ENCODE results near the gene ANKHD1.

ANKHD1 gene

GRCh38 chr5:140545606-140546005, 144.0 kb downstream of the ANKHD1 start:
- DNase-seq, result no peak

- no peak for DNase-seq
Observed at GRCh38 chr5:140546851-140547507, 145.3 kb downstream of the ANKHD1 start.

GRCh38 chr5:140547508-140548299, 146.1 kb downstream of the ANKHD1 start, which contains the start of gene EIF4EBP3:
Gene EIF4EBP3 (plus strand): TSS chr5:140547662. CDS start chr5:140547738, 76 bp downstream.
- peak; percentile 93 for DNase-seq

- DNase-seq, result no peak
Observed at GRCh38 chr5:140548300-140548688, 146.7 kb downstream of the ANKHD1 start.

- DNase-seq, result no peak
Observed at GRCh38 chr5:140548791-140549190, 147.2 kb downstream of the ANKHD1 start.

- no peak for DNase-seq
Observed at GRCh38 chr5:140549237-140550144, 147.9 kb downstream of the ANKHD1 start.

- DNase-seq, result no peak
Observed at GRCh38 chr5:140550147-140551079, 148.8 kb downstream of the ANKHD1 start.

- DNase-seq, result no peak
Observed at GRCh38 chr5:140551872-140552271, 150.2 kb downstream of the ANKHD1 start.

- DNase-seq, result no peak
Observed at GRCh38 chr5:140553657-140554056, 152.0 kb downstream of the ANKHD1 start.

GRCh38 chr5:140554454-140554853, 152.8 kb downstream of the ANKHD1 start:
- no peak for DNase-seq

- DNase-seq, result no peak
Observed at GRCh38 chr5:140555747-140556312, 154.2 kb downstream of the ANKHD1 start.

- no peak for DNase-seq
Observed at GRCh38 chr5:140556438-140556837, 154.8 kb downstream of the ANKHD1 start.

- peak; percentile 93 for DNase-seq
Observed at GRCh38 chr5:140557136-140557805, 155.6 kb downstream of the ANKHD1 start, which contains the start of gene SRA1. Gene SRA1 (minus strand): TSS chr5:140557473. CDS start chr5:140557452, 21 bp downstream.

GRCh38 chr5:140557965-140558364, 156.3 kb downstream of the ANKHD1 start:
- no peak for DNase-seq

GRCh38 chr5:140558542-140558941, 156.9 kb downstream of the ANKHD1 start:
- no peak for DNase-seq

- no peak for DNase-seq
Observed at GRCh38 chr5:140560227-140560626, 158.6 kb downstream of the ANKHD1 start.

- DNase-seq, result no peak
Observed at GRCh38 chr5:140561753-140562523, 160.3 kb downstream of the ANKHD1 start.

GRCh38 chr5:140563596-140563995, 162.0 kb downstream of the ANKHD1 start:
- DNase-seq, result no peak

GRCh38 chr5:140564196-140565023, 162.8 kb downstream of the ANKHD1 start, which contains the start of the genes APBB3 and SLC35A4:
Gene APBB3 (minus strand): TSS chr5:140564598. CDS start chr5:140564245, 353 bp downstream.
Gene SLC35A4 (plus strand): TSS chr5:140564828. CDS start chr5:140567170, 2,342 bp downstream.
- peak; percentile 96 for DNase-seq
